WTC11 (cell line): ENCODE results near the gene VAV2. TPM values are rescaled to one million over a fixed set of nuclear protein-coding genes. Genes with fewer than 3 reads are reported as not detected.

Source experiments
- ATAC-seq: fragments of 200-7000 bp; cut with Tn5 transposase; 2 replicates; pipeline ENCODE4 v1.10.0; 2021; ENCODE audit warnings: mild to moderate bottlenecking, moderate library complexity
- CTCF ChIA-PET: fragments of 300-600 bp; sonication (Branson Sonifier 250); formaldehyde crosslinking; loops from one replicate; lab custom pipeline; 2021; ENCODE audit warnings: antibody characterized with exemption; lab: Charles Lee
- POLR2A ChIA-PET: fragments of 350-600 bp; sonication (Branson Sonifier 250); formaldehyde crosslinking; loops from one replicate; lab custom pipeline; 2021; ENCODE audit warnings: antibody characterized with exemption; lab: Charles Lee
- DNase-seq: peaks from one replicate; pipeline ENCODE4 v3.0.0; 2021; ENCODE audit warnings: low spot score
- H3K27ac Mint-ChIP-seq: 2 replicates; pipeline ENCODE4 v1.8.0; 2021; ENCODE audit warnings: mixed read lengths
- H3K27me3 Mint-ChIP-seq: 2 replicates; pipeline ENCODE4 v1.8.0; 2021; ENCODE audit warnings: low read depth, mild to moderate bottlenecking, moderate library complexity, mixed read lengths
- H3K36me3 Mint-ChIP-seq: 2 replicates; pipeline ENCODE4 v1.8.0; 2021; ENCODE audit warnings: mixed read lengths
- H3K4me1 Mint-ChIP-seq: 2 replicates; pipeline ENCODE4 v1.8.0; 2022; ENCODE audit warnings: mixed read lengths
- H3K4me3 Mint-ChIP-seq: 2 replicates; pipeline ENCODE4 v1.8.0; 2021; ENCODE audit warnings: mild to moderate bottlenecking, moderate library complexity, mixed read lengths
- H3K9me3 Mint-ChIP-seq: 2 replicates; pipeline ENCODE4 v1.8.0; 2021; ENCODE audit warnings: mixed read lengths
- ARID4B ChIP-seq: sonication (generic); formaldehyde crosslinking; IDR thresholded peaks from 2 replicates; pipeline ENCODE4 v1.8.0; 2023; ENCODE audit warnings: missing genetic modification reagents, mild to moderate bottlenecking, borderline replicate concordance
- CREB1 ChIP-seq: sonication (generic); formaldehyde crosslinking; IDR thresholded peaks from 2 replicates; pipeline ENCODE4 v1.8.0; 2023; ENCODE audit warnings: mild to moderate bottlenecking, missing genetic modification reagents
- CREM ChIP-seq: sonication (generic); formaldehyde crosslinking; IDR thresholded peaks from 2 replicates; pipeline ENCODE4 v1.8.1; 2022; ENCODE audit warnings: mild to moderate bottlenecking, missing genetic modification reagents, moderate library complexity
- ESRRA ChIP-seq: sonication (generic); formaldehyde crosslinking; IDR thresholded peaks from 2 replicates; pipeline ENCODE4 v1.8.1; 2022; ENCODE audit warnings: mild to moderate bottlenecking, missing genetic modification reagents, borderline replicate concordance
- FOXJ3 ChIP-seq: sonication (generic); formaldehyde crosslinking; IDR thresholded peaks from 2 replicates; pipeline ENCODE4 v1.9.0; 2021; ENCODE audit warnings: missing genetic modification reagents, mild to moderate bottlenecking, borderline replicate concordance
- FOXP1 ChIP-seq: sonication (generic); formaldehyde crosslinking; IDR thresholded peaks from 2 replicates; pipeline ENCODE4 v1.8.0; 2022; ENCODE audit warnings: missing genetic modification reagents, mild to moderate bottlenecking, moderate library complexity, borderline replicate concordance
- GRHL2 ChIP-seq: fragments of 250-450 bp; sonication (Bioruptor Pico); IDR thresholded peaks from 2 replicates; pipeline ENCODE4 v1.8.0; 2022; ENCODE audit warnings: mild to moderate bottlenecking, moderate library complexity; ENCODE audit not compliant: insufficient replicate concordance, severe bottlenecking
- IRF1 ChIP-seq: sonication (generic); formaldehyde crosslinking; IDR thresholded peaks from 2 replicates; pipeline ENCODE4 v1.8.0; 2023; ENCODE audit warnings: missing genetic modification reagents
- KAT7 ChIP-seq: sonication (generic); formaldehyde crosslinking; IDR thresholded peaks from 2 replicates; pipeline ENCODE4 v1.8.1; 2023; ENCODE audit warnings: missing genetic modification reagents, mild to moderate bottlenecking, borderline replicate concordance
- MLX ChIP-seq: sonication (generic); formaldehyde crosslinking; IDR thresholded peaks from 2 replicates; pipeline ENCODE4 v1.8.1; 2023; ENCODE audit warnings: mild to moderate bottlenecking, missing genetic modification reagents, moderate library complexity
- NR1H2 ChIP-seq: sonication (generic); formaldehyde crosslinking; IDR thresholded peaks from 2 replicates; pipeline ENCODE4 v1.9.0; 2021; ENCODE audit warnings: mild to moderate bottlenecking, moderate library complexity, missing genetic modification reagents
- TCF7 ChIP-seq: sonication (generic); formaldehyde crosslinking; IDR thresholded peaks from 2 replicates; pipeline ENCODE4 v1.8.0; 2022; ENCODE audit warnings: mild to moderate bottlenecking, low read depth, missing genetic modification reagents, moderate library complexity
- ZNF263 ChIP-seq: sonication (generic); formaldehyde crosslinking; IDR thresholded peaks from 2 replicates; pipeline ENCODE4 v1.8.1; 2022; ENCODE audit warnings: low read depth, mild to moderate bottlenecking, moderate library complexity, missing genetic modification reagents
- ZNF425 ChIP-seq: fragments of 250-450 bp; sonication (Bioruptor Pico); conservative IDR thresholded peaks from 2 replicates; pipeline ENCODE4 v1.9.0; 2021; ENCODE audit warnings: mild to moderate bottlenecking
- ZNF512 ChIP-seq: sonication (generic); formaldehyde crosslinking; IDR thresholded peaks from 2 replicates; pipeline ENCODE4 v1.8.1; 2022; ENCODE audit warnings: missing genetic modification reagents, borderline replicate concordance
- total RNA-seq: library from RNA; stranded (reverse); gene quantifications from 3 replicates; pipeline ENCODE4 v1.2.3, GENCODE V29; 2021

The VAV2 gene
- total RNA-seq, 1 experiment from 2014 or later, result 39.7 TPM

- TF ChIP-seq ZNF512 (CRISPR knock-in tag) (no peak), FOXP1 (no peak), ZNF425 (CRISPR knock-in tag) (no peak)
- TF ChIP-seq, all 79 proteins: peak for 0
These were observed 178.2 kb downstream of the VAV2 start (continued) for GRCh38 chr9:133813749-133814585.

- ATAC-seq (no peak), DNase-seq (no peak)
- POLR2A ChIA-PET, result interaction anchor here (1.0 to 1.1 kb wide), 2 partner anchors 10 to 145 kb away, joined by 3 read pairs; no protein-coding TSS in a partner anchor
- Mint-ChIP-seq H3K27me3 (no peaks in the 10 kb centered on the region), H3K9me3 (no peaks in the 10 kb centered on the region), H3K27ac (peak overlapping the region; percentile 60), H3K4me3 (no peak overlapping the region)
- peak; percentile 7; the same call in 1 of the 2 replicates for TF ChIP-seq FOXP1
- TF ChIP-seq GRHL2 (CRISPR knock-in tag), result no peak
- TF ChIP-seq ARID4B, result no peak
- no peak for TF ChIP-seq CREM (CRISPR knock-in tag)
- no peak for TF ChIP-seq ESRRA (CRISPR knock-in tag)
- TF ChIP-seq NR1H2 (CRISPR knock-in tag), result no peak
- TF ChIP-seq, all 79 proteins: peak for 1
- Mint-ChIP-seq H3K36me3 (no peaks in the 10 kb centered on the region), H3K4me1 (peaks cover 4% of the 10 kb centered on the region; the same call in 1 of the 2 replicates)
- CTCF ChIA-PET, result interaction anchor here (0.8 to 1.3 kb wide), 4 partner anchors 9 to 258 kb away, joined by 3 to 5 read pairs (median 4); no protein-coding TSS in a partner anchor
These were observed 179.0 kb downstream of the VAV2 start for GRCh38 chr9:133812941-133813748.

GRCh38 chr9:133812077-133812868 is 179.9 kb downstream of the VAV2 start:
- Mint-ChIP-seq H3K4me1 (peaks cover 4% of the 10 kb centered on the region; the same call in 1 of the 2 replicates), H3K27me3 (no peaks in the 10 kb centered on the region), H3K4me3 (no peak overlapping the region), H3K27ac (peak overlapping the region; percentile 60), H3K9me3 (no peaks in the 10 kb centered on the region), H3K36me3 (no peaks in the 10 kb centered on the region)
- ChIA-PET CTCF (interaction anchor here (1.3 to 1.6 kb wide), 2 partner anchors 14 to 70 kb away, joined by 3 to 4 read pairs; no protein-coding TSS in a partner anchor), POLR2A (interaction anchor here (1.0 kb wide), 1 partner anchor 145 kb away, joined by 3 read pairs; no protein-coding TSS in a partner anchor)
- ATAC-seq (no peak), DNase-seq (no peak)
- TF ChIP-seq KAT7 (CRISPR knock-in tag) (no peak), MLX (CRISPR knock-in tag) (no peak), TCF7 (CRISPR knock-in tag) (no peak), CREB1 (no peak), ZNF263 (CRISPR knock-in tag) (no peak), IRF1 (no peak), FOXJ3 (CRISPR knock-in tag) (no peak)
